Measurements from ENCODE around the gene PGRMC2. TPM values are rescaled to one million over a fixed set of nuclear protein-coding genes. Genes with fewer than 3 reads are reported as not detected.
A peak's percentile ranks its signal among the peaks of the same experiment; 100 is the strongest.

The PGRMC2 gene
- total RNA-seq, 2 donors from 2014 or later = 14.8 to 20.2 TPM

DNA sequence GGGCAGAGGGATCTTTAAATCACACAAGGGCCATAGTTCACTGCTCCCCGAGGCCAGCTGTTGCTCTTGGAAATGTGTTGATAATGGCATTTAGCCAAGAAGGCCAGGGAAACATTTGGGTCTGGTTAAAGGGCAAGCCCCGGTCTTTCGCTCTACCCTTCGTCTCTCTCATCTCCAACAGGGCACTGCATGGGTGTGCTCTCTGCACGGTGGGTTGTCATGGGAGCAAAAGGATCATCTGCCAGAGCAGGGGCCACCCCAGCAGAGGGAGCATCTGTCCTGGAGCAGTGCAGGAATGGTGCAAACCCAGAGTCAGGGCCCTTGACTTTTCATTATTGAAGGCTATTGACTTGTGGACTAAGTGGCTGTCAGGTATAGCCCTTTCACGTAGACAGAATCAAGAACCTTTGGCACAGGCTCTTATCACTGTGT is 22.7 kb upstream of the PGRMC2 start:
- peaks cover 59% of the 10 kb centered on the region for H3K4me1 ChIP-seq
- H3K4me3 ChIP-seq = no peak overlapping the region
- no peaks in the 10 kb centered on the region for H3K27me3 ChIP-seq
- peak; percentile 39 to 61 (median 53) for DNase-seq
- WGBS, 2 donors = 27 to 34% methylated on average over 6 of the region's 6 CpGs
- no peak for TF ChIP-seq POLR2A (IDR thresholded peaks at IDR 0.05)
- TF ChIP-seq, protein P1, sequence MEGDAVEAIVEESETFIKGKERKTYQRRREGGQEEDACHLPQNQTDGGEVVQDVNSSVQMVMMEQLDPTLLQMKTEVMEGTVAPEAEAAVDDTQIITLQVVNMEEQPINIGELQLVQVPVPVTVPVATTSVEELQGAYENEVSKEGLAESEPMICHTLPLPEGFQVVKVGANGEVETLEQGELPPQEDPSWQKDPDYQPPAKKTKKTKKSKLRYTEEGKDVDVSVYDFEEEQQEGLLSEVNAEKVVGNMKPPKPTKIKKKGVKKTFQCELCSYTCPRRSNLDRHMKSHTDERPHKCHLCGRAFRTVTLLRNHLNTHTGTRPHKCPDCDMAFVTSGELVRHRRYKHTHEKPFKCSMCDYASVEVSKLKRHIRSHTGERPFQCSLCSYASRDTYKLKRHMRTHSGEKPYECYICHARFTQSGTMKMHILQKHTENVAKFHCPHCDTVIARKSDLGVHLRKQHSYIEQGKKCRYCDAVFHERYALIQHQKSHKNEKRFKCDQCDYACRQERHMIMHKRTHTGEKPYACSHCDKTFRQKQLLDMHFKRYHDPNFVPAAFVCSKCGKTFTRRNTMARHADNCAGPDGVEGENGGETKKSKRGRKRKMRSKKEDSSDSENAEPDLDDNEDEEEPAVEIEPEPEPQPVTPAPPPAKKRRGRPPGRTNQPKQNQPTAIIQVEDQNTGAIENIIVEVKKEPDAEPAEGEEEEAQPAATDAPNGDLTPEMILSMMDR (IDR thresholded peaks at IDR 0.05) = peak in 3 of 7 experiments; percentile 8 to 15 (median 12)
- intact Hi-C loops (cut with DNase I) = no loop called here
- ATAC-seq = peak; percentile 58
- H3K27ac ChIP-seq = peak overlapping the region; percentile 30 to 73 (median 60)
- H3K9me3 ChIP-seq = no peaks in the 10 kb centered on the region
- no peaks in the 10 kb centered on the region for H3K36me3 ChIP-seq (replicated peaks in 1 of 2; ENCODE audit: insufficient read depth in 1 of 2, low read depth in 2 of 2)

DNA sequence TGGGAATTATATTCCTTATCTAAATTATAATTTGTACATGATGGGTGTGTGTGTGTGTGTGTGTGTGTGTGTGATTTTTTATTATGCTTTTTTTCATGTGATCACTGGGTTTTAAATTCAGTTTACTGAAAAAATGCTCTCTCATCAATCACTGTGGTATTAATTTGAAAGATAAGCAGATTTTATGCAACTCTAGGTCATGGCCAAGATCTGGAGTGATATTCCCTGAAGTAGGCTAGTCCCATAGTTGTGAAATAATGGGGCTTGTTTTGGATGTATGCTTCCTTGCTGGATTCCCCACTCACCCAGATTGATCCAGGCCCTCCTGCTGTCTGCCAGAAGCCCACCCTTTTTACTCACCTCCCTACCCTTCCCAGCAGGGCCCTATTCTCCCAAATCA is 22.0 kb upstream of the PGRMC2 start:
- ATAC-seq = no peak
- intact Hi-C loops (cut with DNase I) = no loop called here

DNA sequence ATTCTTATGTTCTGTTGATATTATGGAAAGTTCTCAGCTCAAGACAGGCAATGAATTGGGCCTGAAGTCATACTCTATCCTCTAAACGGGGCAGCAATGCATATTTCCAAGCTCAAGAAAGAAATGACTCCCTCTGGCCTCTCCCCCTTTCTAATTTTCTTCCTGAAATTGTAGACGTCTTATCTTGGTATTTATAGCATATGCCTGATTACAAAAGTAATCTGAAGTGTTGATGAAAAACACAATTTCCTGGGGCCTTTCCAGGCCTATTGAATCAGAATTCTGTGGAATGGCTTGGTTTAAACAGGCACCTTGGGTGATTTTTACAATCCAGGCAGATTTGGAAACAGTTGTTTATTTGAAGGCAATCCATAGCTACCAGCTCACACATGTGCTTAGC is 21.4 kb upstream of the PGRMC2 start:
- Histone ChIP-seq H3K9me3 (no peaks in the 10 kb centered on the region), H3K27me3 (no peaks in the 10 kb centered on the region), H3K36me3 (replicated peaks in 1 of 2; ENCODE audit: insufficient read depth in 1 of 2, low read depth in 2 of 2) (no peaks in the 10 kb centered on the region), H3K27ac (peak overlapping the region; percentile 23 to 73 (median 52)), H3K4me3 (no peak overlapping the region), H3K4me1 (peaks cover 59% of the 10 kb centered on the region)
- intact Hi-C loops (cut with DNase I) = no loop called here
- ATAC-seq (no peak), DNase-seq (no peak)
- 16 to 28% methylated on average over 2 of the region's 2 CpGs for WGBS, 2 donors
- TF ChIP-seq, protein P1 (IDR thresholded peaks at IDR 0.05) = no peak
- no peak for TF ChIP-seq POLR2A (IDR thresholded peaks at IDR 0.05)

More for the DNA sequence above, 22.0 kb upstream of the PGRMC2 start:
- Histone ChIP-seq H3K27me3 (no peaks in the 10 kb centered on the region), H3K27ac (peak overlapping the region in 3 of 4 donors; percentile 49 to 73 (median 70)), H3K36me3 (replicated peaks in 1 of 2; ENCODE audit: insufficient read depth in 1 of 2, low read depth in 2 of 2) (no peaks in the 10 kb centered on the region), H3K4me3 (no peak overlapping the region), H3K9me3 (no peaks in the 10 kb centered on the region), H3K4me1 (peaks cover 59% of the 10 kb centered on the region)
- TF ChIP-seq POLR2A (IDR thresholded peaks at IDR 0.05) = no peak
- TF ChIP-seq, protein P1 (IDR thresholded peaks at IDR 0.05) = no peak
- no peak for DNase-seq

DNA sequence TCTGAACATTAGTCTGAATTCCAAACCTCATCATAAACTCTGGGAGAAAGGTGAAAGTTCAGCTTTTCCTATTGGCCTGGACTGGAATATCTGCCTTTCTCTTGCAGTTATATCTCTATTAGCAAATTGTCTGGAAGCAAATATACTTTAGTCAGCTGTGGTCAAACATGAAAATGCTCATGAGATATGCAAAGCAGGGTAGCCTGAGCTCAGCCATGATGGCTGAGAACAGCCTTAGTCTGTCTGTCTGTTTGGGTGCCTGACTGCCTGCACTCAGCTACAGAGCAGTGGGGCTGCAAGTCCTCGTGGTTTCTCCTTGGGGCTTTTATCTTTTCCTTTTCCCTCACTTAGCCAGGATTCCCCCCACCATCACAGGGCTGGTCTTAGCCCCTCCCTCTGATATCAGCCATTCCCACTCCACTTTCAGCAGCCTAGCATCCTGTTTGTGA is 19.5 kb upstream of the PGRMC2 start:
- DNase-seq (peak; percentile 24 to 60 (median 42)), ATAC-seq (peak; percentile 71)
- 30 to 33% methylated on average over 1 of the region's 1 CpG for WGBS, 2 donors
- intact Hi-C loops (cut with DNase I) = no loop called here
- Histone ChIP-seq H3K27ac (peak overlapping the region in 3 of 4 donors; percentile 35 to 73 (median 49)), H3K4me3 (no peak overlapping the region), H3K27me3 (no peaks in the 10 kb centered on the region), H3K36me3 (replicated peaks in 1 of 2; ENCODE audit: insufficient read depth in 1 of 2, low read depth in 2 of 2) (no peaks in the 10 kb centered on the region), H3K9me3 (no peaks in the 10 kb centered on the region), H3K4me1 (peaks cover 57% of the 10 kb centered on the region)
- TF ChIP-seq, protein P1 (IDR thresholded peaks at IDR 0.05) = peak in 1 of 7 experiments; percentile 18
- no peak for TF ChIP-seq POLR2A (IDR thresholded peaks at IDR 0.05)

DNA sequence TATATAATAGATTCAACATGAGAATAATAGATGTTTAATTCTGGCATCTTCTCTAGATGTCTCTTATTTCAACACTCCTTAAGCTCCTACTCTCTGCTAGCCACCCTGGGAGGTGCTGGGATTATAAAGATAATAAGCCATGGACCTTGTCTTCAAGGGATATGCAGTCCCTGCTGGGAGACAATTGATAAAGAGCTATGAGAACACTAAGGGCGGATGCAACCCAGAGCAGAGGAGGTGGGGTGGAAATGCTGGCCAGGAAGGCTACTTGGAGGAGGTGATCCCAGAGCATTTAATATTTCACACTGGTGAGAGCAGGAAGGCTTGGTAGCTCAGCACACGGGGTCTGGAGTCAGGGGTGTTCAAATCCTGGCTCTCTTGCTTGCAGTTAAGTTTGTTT is 18.3 kb upstream of the PGRMC2 start:
- H3K9me3 ChIP-seq = no peaks in the 10 kb centered on the region
- intact Hi-C loops (cut with DNase I) = no loop called here

More for the DNA sequence above, 18.3 kb upstream of the PGRMC2 start:
- ATAC-seq (no peak), DNase-seq (no peak)
- Histone ChIP-seq H3K4me1 (peaks cover 46% of the 10 kb centered on the region), H3K27me3 (no peaks in the 10 kb centered on the region), H3K36me3 (replicated peaks in 1 of 2; ENCODE audit: insufficient read depth in 1 of 2, low read depth in 2 of 2) (no peaks in the 10 kb centered on the region), H3K4me3 (no peak overlapping the region), H3K27ac (peak overlapping the region in 3 of 4 donors; percentile 12 to 73 (median 37))
- no peak for TF ChIP-seq POLR2A (IDR thresholded peaks at IDR 0.05)
- TF ChIP-seq, protein P1 (IDR thresholded peaks at IDR 0.05) = no peak
- WGBS, 2 donors = 74 to 91% methylated on average over 2 of the region's 2 CpGs

Measured in body of pancreas (tissue), 4 donors.